HG03558 (cell line): ENCODE data around the gene TBRG4.
"Not testable (repeated sequence)": the region's sequence is repeated elsewhere in the genome, so short reads cannot be mapped to it uniquely, and the experiment has no call there.

Experiments used
- ATAC-seq: cut with Tn5 transposase; IDR thresholded peaks from one replicate; pipeline ENCODE4 v1.9.1; 2021; ENCODE audit warnings: moderate number of reproducible peaks; ENCODE audit not compliant: unreplicated experiment; ENCODE audit errors: extremely low read depth

Gene TBRG4

GRCh38 chr7:45122975-45123860, 11.7 kb upstream of the TBRG4 start:
- ATAC-seq: no peak

- no peak for ATAC-seq
These were observed 8.1 kb upstream of the TBRG4 start for GRCh38 chr7:45119550-45119949.

- no peak for ATAC-seq
These were observed 7.4 kb upstream of the TBRG4 start for GRCh38 chr7:45118889-45119331.

- ATAC-seq: no peak
These were observed 6.8 kb upstream of the TBRG4 start for GRCh38 chr7:45118292-45118691.

- ATAC-seq: no peak
These were observed 6.1 kb upstream of the TBRG4 start for GRCh38 chr7:45117582-45117981.

- no peak for ATAC-seq
These were observed 4.6 kb upstream of the TBRG4 start for GRCh38 chr7:45116048-45116447.

- no peak for ATAC-seq
These were observed 3.4 kb upstream of the TBRG4 start for GRCh38 chr7:45114926-45115325.

GRCh38 chr7:45114257-45114656, 2.8 kb upstream of the TBRG4 start:
- not testable (repeated sequence) for ATAC-seq

GRCh38 chr7:45112648-45113047, 1.2 kb upstream of the TBRG4 start:
- no peak for ATAC-seq

GRCh38 chr7:45108863-45109262, 2.6 kb downstream of the TBRG4 start:
- no peak for ATAC-seq

- no peak for ATAC-seq
These were observed 4.1 kb downstream of the TBRG4 start for GRCh38 chr7:45107356-45107755.

- no peak for ATAC-seq
These were observed 4.7 kb downstream of the TBRG4 start for GRCh38 chr7:45106820-45107219.

GRCh38 chr7:45105588-45106188, 5.8 kb downstream of the TBRG4 start:
- ATAC-seq: no peak

GRCh38 chr7:45104844-45105587, 6.5 kb downstream of the TBRG4 start:
- ATAC-seq: no peak

- ATAC-seq: no peak
These were observed 7.3 kb downstream of the TBRG4 start for GRCh38 chr7:45103958-45104843.

GRCh38 chr7:45102785-45103712, 8.4 kb downstream of the TBRG4 start:
- ATAC-seq: no peak

- ATAC-seq: no peak
These were observed 9.7 kb downstream of the TBRG4 start for GRCh38 chr7:45101748-45102147.

- no peak for ATAC-seq
These were observed 10.6 kb downstream of the TBRG4 start for GRCh38 chr7:45100761-45101480.
